HG03159 (cell line): ENCODE measurements around the gene DCUN1D4.
"Not testable (repeated sequence)": the region's sequence is repeated elsewhere in the genome, so short reads cannot be mapped to it uniquely, and the experiment has no call there.

Experiments used
- ATAC-seq: cut with Tn5 transposase; IDR thresholded peaks from one replicate; pipeline ENCODE4 v1.9.1; 2021; ENCODE audit warnings: mild to moderate bottlenecking, moderate library complexity; ENCODE audit not compliant: unreplicated experiment

DCUN1D4 gene

GRCh38 chr4:51893402-51893801, 50.4 kb downstream of the DCUN1D4 start:
- ATAC-seq, result not testable (repeated sequence)

- ATAC-seq, result no peak
These were observed 51.2 kb downstream of the DCUN1D4 start for GRCh38 chr4:51894059-51894645.

GRCh38 chr4:51895158-51895557, 52.2 kb downstream of the DCUN1D4 start:
- ATAC-seq, result peak; percentile 60

- ATAC-seq, result peak; percentile 98
These were observed 53.0 kb downstream of the DCUN1D4 start for GRCh38 chr4:51895816-51896408.

- ATAC-seq, result no peak
These were observed 58.4 kb downstream of the DCUN1D4 start for GRCh38 chr4:51901363-51901762.

GRCh38 chr4:51906167-51906958, 63.4 kb downstream of the DCUN1D4 start:
- ATAC-seq, result peak; percentile 99

- no peak for ATAC-seq
These were observed 64.2 kb downstream of the DCUN1D4 start for GRCh38 chr4:51907006-51907669.

- no peak for ATAC-seq
These were observed 66.3 kb downstream of the DCUN1D4 start for GRCh38 chr4:51909236-51909703.

- no peak for ATAC-seq
These were observed 75.3 kb downstream of the DCUN1D4 start for GRCh38 chr4:51918251-51918650.

GRCh38 chr4:51923343-51923742, 80.4 kb downstream of the DCUN1D4 start:
- ATAC-seq, result no peak

- ATAC-seq, result no peak
These were observed 82.4 kb downstream of the DCUN1D4 start for GRCh38 chr4:51925307-51925706.

- no peak for ATAC-seq
These were observed 87.6 kb downstream of the DCUN1D4 start for GRCh38 chr4:51930557-51930956.

GRCh38 chr4:51931461-51931860, 88.5 kb downstream of the DCUN1D4 start:
- no peak for ATAC-seq

- ATAC-seq, result no peak
These were observed 89.3 kb downstream of the DCUN1D4 start for GRCh38 chr4:51932261-51932660.

GRCh38 chr4:51932684-51933083, 89.7 kb downstream of the DCUN1D4 start:
- no peak for ATAC-seq

GRCh38 chr4:51940460-51940859, 97.5 kb downstream of the DCUN1D4 start:
- ATAC-seq, result not testable (repeated sequence)

- no peak for ATAC-seq
These were observed 99.3 kb downstream of the DCUN1D4 start for GRCh38 chr4:51942108-51942832.

- no peak for ATAC-seq
These were observed 99.9 kb downstream of the DCUN1D4 start for GRCh38 chr4:51942833-51943215.

- no peak for ATAC-seq
These were observed 100.3 kb downstream of the DCUN1D4 start for GRCh38 chr4:51943221-51943620.

- no peak for ATAC-seq
These were observed 115.4 kb downstream of the DCUN1D4 start for GRCh38 chr4:51958199-51958968.
